Right lobe of liver (tissue), 6 donors: Measurements from ENCODE around the gene KDSR. TPM values are rescaled to one million over a fixed set of nuclear protein-coding genes. Genes with fewer than 3 reads are reported as not detected.

Experiments used
- ATAC-seq, 4 donors: fragments of 200-7000 bp; cut with Tn5 transposase; one replicate each; pipeline ENCODE4 v1.9.1; 2020; ENCODE audit warnings: mild to moderate bottlenecking in 4 of 4, moderate library complexity in 4 of 4
- DNase-seq, 3 donors: peaks; one replicate each; pipeline ENCODE4 v3.0.0-alpha.2; 2020
- H3K27ac ChIP-seq, 3 donors: fragments of 200-600 bp; one replicate each; pipeline ENCODE4 v1.8.0; 2022
- H3K27me3 ChIP-seq, 2 donors: fragments of 200-600 bp; one replicate each; pipeline ENCODE4 v1.8.0; 2022
- H3K36me3 ChIP-seq, 4 donors: fragments of 200-600 bp; sonication (generic) in 1 of 4; one replicate each; pipeline versions ENCODE4 v1.5.1 to v1.8.0; 2017 to 2022; ENCODE audit warnings: control low read depth in 1 of 4
- H3K4me1 ChIP-seq, 4 donors: fragments of 200-600 bp; sonication (generic) in 1 of 4; one replicate each; pipeline versions ENCODE4 v1.5.1 to v1.8.0; 2017 to 2022; ENCODE audit warnings: control low read depth in 1 of 4
- H3K4me3 ChIP-seq, 3 donors: fragments of 200-600 bp; one replicate each; pipeline ENCODE4 v1.8.0; 2022
- H3K9me3 ChIP-seq, 4 donors: fragments of 200-600 bp; sonication (generic) in 1 of 4; one replicate each; pipeline versions ENCODE4 v1.5.1 to v1.8.0; 2017 to 2022; ENCODE audit warnings: control low read depth in 1 of 4
- CTCF ChIP-seq, 4 donors: fragments of 200-600 bp in 3 of 4; fragments of 450-650 bp in 1 of 4; IDR thresholded peaks; one replicate each; pipeline versions ENCODE4 v1.5.1 to v1.8.0; 2016 to 2022; ENCODE audit warnings: antibody characterized with exemption in 4 of 4, mild to moderate bottlenecking in 2 of 4
- POLR2A ChIP-seq: fragments of 450-650 bp; IDR thresholded peaks from one replicate; pipeline ENCODE4 v1.6.1; 2017; ENCODE audit warnings: antibody characterized with exemption, mild to moderate bottlenecking
- WGBS: methylation state at CpG from one replicate; pipeline ENCODE4 v1.1.6; 2018; ENCODE audit warnings: low coverage, low lambda C conversion rate; ENCODE audit not compliant: insufficient coverage; ENCODE audit errors: missing lambda C conversion rate; 5-methylcytosine and 5-hydroxymethylcytosine counted together
- intact Hi-C, 2 donors: fragments of 100-400 bp; cut with DNase I; formaldehyde crosslinking; loops; one replicate each; pipeline versions ENCODE4 v1.11.2 to v1.14.1; 2022
- total RNA-seq, 6 experiments: library from RNA; depleted of rRNA in 2 of 6; stranded (reverse); fragments of >200 nt in 2 of 6; fragmentation: NEBNext Ultra II Directional in 3 of 6; extraction: Animal tissue kit (Norgen Biotek cat#: 25700) in 3 of 6; gene quantifications; one replicate each; pipeline versions ENCODE4 v1.1.0 to v1.2.4, GENCODE V29; 2016 to 2023
- donor health status: DM: no; HTN: yes; CAD: no.
- donor health status: DM: no; HTN: no; CAD: no.
- donor health status: DM: no; HTN: no; CAD: no.
- donor health status: DM: no; HTN: yes; CAD: no.
- donor health status: DM: no; HTN: yes; CAD: no.

KDSR gene
- total RNA-seq, 6 experiments from 2014 or later = 32.3 to 67.1 (median 56.1) TPM

DNA sequence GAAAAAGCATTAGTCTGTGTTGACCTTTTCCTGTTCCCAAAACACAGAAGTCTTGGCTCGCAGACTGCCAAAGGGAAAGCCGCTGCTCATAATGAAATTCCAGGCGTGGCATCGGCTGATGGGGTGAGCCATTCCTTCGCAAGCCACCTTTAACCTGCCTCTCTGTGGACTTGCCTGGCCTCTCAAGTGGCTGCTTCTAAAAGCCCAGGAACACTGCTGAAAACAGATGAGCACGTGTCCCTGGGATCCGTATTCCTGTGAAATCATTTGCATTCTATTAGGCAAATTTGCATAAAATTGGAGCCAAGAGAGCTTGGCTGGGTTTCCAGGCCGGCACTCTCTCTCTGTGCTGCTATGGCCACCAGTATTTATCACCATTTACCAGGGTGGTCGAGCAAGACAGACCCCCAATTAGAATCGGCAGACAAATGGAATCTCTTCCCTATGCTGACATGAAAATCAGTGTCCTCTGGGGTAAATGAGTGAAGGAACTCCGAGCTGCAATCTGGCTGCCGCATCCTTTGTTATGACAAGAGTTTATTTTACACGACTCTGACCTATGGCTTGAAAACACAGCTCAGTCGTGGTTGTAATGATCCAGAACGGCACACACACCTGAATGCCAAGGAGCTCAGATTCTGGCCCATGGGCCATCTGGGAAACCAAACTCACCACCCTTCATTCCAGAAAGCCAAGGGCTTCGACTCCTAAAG is 69.2 kb downstream of the KDSR start:
- WGBS = 71% methylated on average over 9 of the region's 16 CpGs
- intact Hi-C loops = no loop called here
- TF ChIP-seq CTCF (IDR thresholded peaks at IDR 0.05) (no peak), POLR2A (no peak)

DNA sequence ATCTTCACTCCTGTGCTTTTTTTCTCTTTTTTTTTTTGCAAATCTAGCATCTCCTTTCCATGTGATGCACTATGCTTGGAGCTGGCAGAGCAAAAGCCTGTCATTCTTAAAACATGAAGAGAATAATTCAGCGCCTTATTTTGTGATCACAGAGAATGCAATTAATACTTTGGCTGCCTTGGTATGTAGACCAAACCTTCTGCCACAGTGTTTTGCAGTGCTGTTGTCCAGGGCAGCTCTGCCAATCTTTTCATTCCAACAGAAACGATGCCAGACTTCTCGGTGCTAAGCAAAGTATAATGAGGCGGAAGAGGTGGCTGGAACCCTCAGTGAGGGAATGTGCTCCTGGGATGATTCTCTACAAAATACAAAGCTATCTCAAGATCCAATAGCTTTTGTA is 73.1 kb downstream of the KDSR start:
- ATAC-seq = no peak
- Histone ChIP-seq H3K4me1 (peaks cover 0 to 10% (median 0%) of the 10 kb centered on the region in 4 donors), H3K4me3 (no peak overlapping the region), H3K9me3 (no peaks in the 10 kb centered on the region), H3K36me3 (no peaks in the 10 kb centered on the region), H3K27ac (no peak overlapping the region), H3K27me3 (no peaks in the 10 kb centered on the region)
- no peak for TF ChIP-seq POLR2A
- TF ChIP-seq CTCF (IDR thresholded peaks at IDR 0.05) = no peak
- no peak for DNase-seq
- intact Hi-C loops = no loop called here
- 84% methylated on average over 4 of the region's 4 CpGs for WGBS

More for the DNA sequence above, 69.2 kb downstream of the KDSR start:
- no peaks in the 10 kb centered on the region for H3K27me3 ChIP-seq
- no peak overlapping the region for H3K27ac ChIP-seq
- H3K9me3 ChIP-seq = no peaks in the 10 kb centered on the region
- peaks cover 0 to 10% (median 0%) of the 10 kb centered on the region in 4 donors for H3K4me1 ChIP-seq
- DNase-seq (no peak), ATAC-seq (no peak)
- H3K4me3 ChIP-seq = no peak overlapping the region
- H3K36me3 ChIP-seq = no peaks in the 10 kb centered on the region

DNA sequence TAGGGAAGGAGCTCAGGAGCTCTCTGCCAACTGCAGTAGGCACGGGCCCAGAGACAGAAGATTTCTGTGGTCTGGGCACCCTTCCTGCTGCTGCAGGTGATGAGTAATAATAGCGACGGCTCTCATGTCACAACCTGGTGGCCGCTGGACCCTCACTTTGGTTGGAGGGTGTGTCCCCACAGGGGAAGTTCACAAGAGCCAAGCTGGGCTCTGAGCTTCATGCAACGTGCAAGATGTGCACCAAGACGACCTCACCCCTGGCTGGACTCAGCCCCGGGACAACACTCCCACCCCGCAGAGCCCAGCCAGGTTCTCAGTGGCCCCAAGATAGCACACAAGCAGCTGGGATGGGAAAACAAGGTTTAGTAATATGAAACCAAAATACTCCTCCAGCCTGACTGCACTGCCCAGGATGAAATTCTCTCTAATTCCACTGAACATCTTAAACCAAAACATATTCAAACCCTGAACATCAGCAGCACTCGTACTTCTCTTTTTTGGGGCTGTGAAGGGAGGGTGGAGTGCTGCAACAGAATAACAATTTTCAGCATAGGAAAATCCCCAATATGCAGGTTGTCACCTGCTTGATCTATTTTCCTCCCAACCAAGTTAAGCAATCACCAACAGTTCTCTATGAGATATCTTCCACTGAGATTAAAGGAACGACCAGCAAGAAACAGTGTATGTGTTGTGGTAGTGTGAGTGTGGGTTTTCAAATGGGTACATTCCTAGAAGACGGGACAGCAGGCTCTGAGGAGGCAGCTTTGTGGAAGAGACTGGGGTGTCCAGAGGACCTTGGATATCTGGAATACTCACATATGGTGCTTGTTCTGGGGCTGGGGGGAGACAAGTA is 73.9 kb downstream of the KDSR start:
- ATAC-seq (no peak), DNase-seq (no peak)
- peaks cover 0 to 1% (median 0%) of the 10 kb centered on the region in 4 donors for H3K4me1 ChIP-seq
- H3K27me3 ChIP-seq = no peaks in the 10 kb centered on the region
- no peaks in the 10 kb centered on the region for H3K9me3 ChIP-seq
- no peak overlapping the region for H3K27ac ChIP-seq
- TF ChIP-seq POLR2A = no peak
- TF ChIP-seq CTCF (IDR thresholded peaks at IDR 0.05) = no peak
- WGBS = 56% methylated on average over 3 of the region's 11 CpGs
- H3K36me3 ChIP-seq = no peaks in the 10 kb centered on the region
- intact Hi-C loops = no loop called here
- H3K4me3 ChIP-seq = no peak overlapping the region

- Histone ChIP-seq H3K4me3 (no peak overlapping the region), H3K4me1 (peaks cover 0 to 4% (median 0%) of the 10 kb centered on the region in 4 donors), H3K36me3 (no peaks in the 10 kb centered on the region), H3K27ac (no peak overlapping the region), H3K9me3 (no peaks in the 10 kb centered on the region), H3K27me3 (no peaks in the 10 kb centered on the region)
- TF ChIP-seq CTCF (IDR thresholded peaks at IDR 0.05) (no peak), POLR2A (no peak)
- WGBS = 70% methylated on average over 5 of the region's 5 CpGs
- intact Hi-C loops = no loop called here
- ATAC-seq (no peak), DNase-seq (no peak)
These were observed 75.7 kb downstream of the KDSR start for GRCh38 chr18:63291278-63291677.
